SU-DHL-6 (cell line): ENCODE measurements around the gene APLP1.
A peak's percentile ranks its signal among the peaks of the same experiment; 100 is the strongest.

Source experiments
- H2AFZ ChIP-seq: fragments of 200-600 bp; sonication (generic); 2 replicates; pipeline ENCODE4 v1.6.1; 2014; ENCODE audit warnings: low read depth, mild to moderate bottlenecking, moderate library complexity, mixed read lengths, antibody characterized with exemption, low read length; ENCODE audit not compliant: severe bottlenecking
- H3F3A ChIP-seq: fragments of 200-600 bp; shearing (Covaris generic); 2 replicates; pipeline ENCODE4 v1.6.0; 2016; ENCODE audit warnings: antibody characterized with exemption, mild to moderate bottlenecking; ENCODE audit not compliant: insufficient read depth
- H3K27ac ChIP-seq: fragments of 200-600 bp; sonication (generic); 2 replicates; pipeline ENCODE4 v1.5.1; 2016; ENCODE audit warnings: low read depth, mild to moderate bottlenecking, low read length, moderate library complexity, mixed read lengths
- H3K27me3 ChIP-seq: fragments of 200-600 bp; sonication (generic), shearing (Covaris generic); 2 replicates; pipeline ENCODE4 v1.6.0; 2014; ENCODE audit warnings: mild to moderate bottlenecking, low read length
- H3K36me3 ChIP-seq: fragments of 200-600 bp; sonication (generic); 2 replicates; pipeline ENCODE4 v1.6.1; 2014; ENCODE audit warnings: mild to moderate bottlenecking, low read length, mixed read lengths
- H3K4me2 ChIP-seq: fragments of 300-600, 200-600 bp; shearing (Covaris generic), sonication (generic); 2 replicates; pipeline ENCODE4 v1.6.0; 2014; ENCODE audit warnings: low read length, low read depth, mild to moderate bottlenecking; ENCODE audit not compliant: poor library complexity, severe bottlenecking
- H3K4me3 ChIP-seq: fragments of 200-600 bp; sonication (generic); 2 replicates; pipeline ENCODE4 v1.5.1; 2014; ENCODE audit warnings: antibody characterized with exemption, low read length, mild to moderate bottlenecking, mixed read lengths; ENCODE audit not compliant: insufficient read depth, poor library complexity, severe bottlenecking
- H3K79me2 ChIP-seq: fragments of 200-600 bp; sonication (generic); 2 replicates; pipeline ENCODE4 v1.6.1; 2014; ENCODE audit warnings: mild to moderate bottlenecking, low read length, moderate library complexity; ENCODE audit not compliant: insufficient read depth
- H3K9ac ChIP-seq: fragments of 200-600 bp; sonication (generic); 2 replicates; pipeline ENCODE4 v1.7.0; 2014; ENCODE audit warnings: mild to moderate bottlenecking, low read length
- H3K9me2 ChIP-seq: fragments of 200-600 bp; sonication (generic); replicated peaks from 2 replicates; pipeline ENCODE4 v1.6.1; 2014; ENCODE audit warnings: low read length; ENCODE audit not compliant: insufficient read depth
- H3K9me3 ChIP-seq: fragments of 200-600 bp; sonication (generic); 2 replicates; pipeline ENCODE4 v1.6.1; 2014; ENCODE audit warnings: low read length, mixed read lengths; ENCODE audit not compliant: insufficient read depth
- H4K20me1 ChIP-seq: fragments of 200-600 bp; sonication (generic); 2 replicates; pipeline ENCODE4 v1.6.1; 2014; ENCODE audit warnings: low read depth, mild to moderate bottlenecking, antibody characterized with exemption, low read length, moderate library complexity, mixed read lengths
- CTCF ChIP-seq: fragments of 200-600 bp; sonication (generic); IDR thresholded peaks from one replicate; pipeline ENCODE4 v1.5.1; 2017; ENCODE audit warnings: antibody characterized with exemption, mild to moderate bottlenecking, low read length, moderate library complexity; ENCODE audit not compliant: insufficient read depth, poor library complexity, severe bottlenecking
- EZH2phosphoT487 ChIP-seq: fragments of 200-600 bp; sonication (generic), shearing (Covaris generic); conservative IDR thresholded peaks from 2 replicates; pipeline ENCODE4 v1.6.1; 2018; ENCODE audit warnings: mild to moderate bottlenecking, antibody characterized with exemption, low read length, moderate library complexity, mixed read lengths

APLP1 gene

GRCh38 chr19:35905178-35905727 lies 36.9 kb downstream of the APLP1 start:
- Histone ChIP-seq H3K4me2 (no peak overlapping the region), H3K9me3 (no peaks in the 10 kb centered on the region), H3K27me3 (no peaks in the 10 kb centered on the region), H2AFZ (no peak overlapping the region), H3K79me2 (no peaks in the 10 kb centered on the region), H3K36me3 (no peaks in the 10 kb centered on the region), H3K4me3 (no peak overlapping the region), H4K20me1 (no peaks in the 10 kb centered on the region), H3F3A (peaks cover 48% of the 10 kb centered on the region), H3K9ac (no peak overlapping the region), H3K9me2 (no peaks in the 10 kb centered on the region), H3K27ac (peak overlapping the region; percentile 14)
- TF ChIP-seq CTCF (no peak), EZH2phosphoT487 (no peak)

- H3K27ac ChIP-seq, result no peak overlapping the region
- H3K9me2 ChIP-seq, result no peaks in the 10 kb centered on the region
- H3K9ac ChIP-seq, result no peak overlapping the region
Measured at GRCh38 chr19:35907377-35907745, 39.0 kb downstream of the APLP1 start.

GRCh38 chr19:35908010-35908441 lies 39.7 kb downstream of the APLP1 start, which contains the start of gene TYROBP:
TSS of gene TYROBP (minus strand) at chr19:35908295. CDS start at chr19:35908228, 67 bp downstream.
- Histone ChIP-seq H3K36me3 (no peaks in the 10 kb centered on the region), H3K27me3 (no peaks in the 10 kb centered on the region), H3K27ac (peak within 1 kb of the TSS; percentile 42; the same call in 1 of the 2 replicates), H3K4me3 (no peak within 1 kb of the TSS), H3K79me2 (no peaks in the 10 kb centered on the region), H4K20me1 (no peaks in the 10 kb centered on the region), H3F3A (peaks cover 26% of the 10 kb centered on the region), H3K4me2 (no peak within 1 kb of the TSS), H2AFZ (no peak within 1 kb of the TSS), H3K9me2 (no peaks in the 10 kb centered on the region), H3K9ac (peak within 1 kb of the TSS; percentile 8; the same call in 1 of the 2 replicates), H3K9me3 (no peaks in the 10 kb centered on the region)
- TF ChIP-seq CTCF (no peak), EZH2phosphoT487 (no peak)

More at GRCh38 chr19:35907377-35907745, 39.0 kb downstream of the APLP1 start:
- Histone ChIP-seq H3K4me3 (no peak overlapping the region), H4K20me1 (no peaks in the 10 kb centered on the region), H3K4me2 (no peak overlapping the region), H2AFZ (no peak overlapping the region), H3F3A (peaks cover 32% of the 10 kb centered on the region), H3K36me3 (no peaks in the 10 kb centered on the region), H3K79me2 (no peaks in the 10 kb centered on the region), H3K27me3 (no peaks in the 10 kb centered on the region), H3K9me3 (no peaks in the 10 kb centered on the region)
- no peak for TF ChIP-seq CTCF
- no peak for TF ChIP-seq EZH2phosphoT487
